HCT116 (cell line): ENCODE data around the gene CACNB1. TPM values are rescaled to one million over a fixed set of nuclear protein-coding genes. Genes with fewer than 3 reads are reported as not detected.

Source experiments
- ATAC-seq: fragments of 200-7000 bp; cut with Tn5 transposase; 2 replicates; pipeline ENCODE4 v1.9.1; 2020; ENCODE audit warnings: mild to moderate bottlenecking, moderate library complexity
- BruUV-seq: library from RNA; stranded (reverse); fragments of 400-500 nt; replicated peaks from 2 replicates; lab custom pipeline; 2021; lab: Mats Ljungman, UMichigan
- CTCF ChIA-PET: fragments of 300-600 bp; sonication (Branson Sonifier 250); formaldehyde crosslinking; loops from one replicate; lab custom pipeline; 2021; ENCODE audit warnings: antibody characterized with exemption; lab: Charles Lee
- POLR2A ChIA-PET: fragments of 300-600, 350-600 bp; sonication (Branson Sonifier 250); formaldehyde crosslinking; loops from one replicate; lab custom pipeline; 2021; ENCODE audit warnings: antibody characterized with exemption; lab: Charles Lee
- RAD21 ChIA-PET, 2 experiments: fragments of 300-600 bp; sonication (Branson Sonifier 250); formaldehyde crosslinking; loops; one replicate each; lab custom pipeline; 2023; ENCODE audit warnings: low total read pairs in 2 of 2; ENCODE audit not compliant: uncharacterized antibody in 2 of 2, unreplicated experiment in 2 of 2, low non-redundant PET in 1 of 2; lab: Charles Lee
- DNase-seq: peaks from one replicate; pipeline ENCODE4 v3.0.0-alpha.2; 2010; ENCODE audit warnings: low read depth, low spot score
- H2AFZ ChIP-seq: fragments of 200-600 bp; shearing (Covaris generic), sonication (generic); 2 replicates; pipeline ENCODE4 v1.6.1; 2017; ENCODE audit warnings: low read depth, mixed run types, mixed read lengths, antibody characterized with exemption, low read length; ENCODE audit not compliant: poor library complexity, severe bottlenecking
- H3K27ac ChIP-seq: 2 replicates; pipeline ENCODE4 v1.5.1; 2012; ENCODE audit warnings: low read depth, low read length
- H3K27me3 ChIP-seq: fragments of 200-600 bp; sonication (generic); 2 replicates; pipeline ENCODE4 v1.6.1; 2016; ENCODE audit warnings: mixed run types, low read length, mixed read lengths; ENCODE audit not compliant: insufficient read depth
- H3K36me3 ChIP-seq, 2 experiments: fragments of 200-500 bp in 1 of 2; fragments of 200-600 bp in 1 of 2; sonication (Bioruptor generic) in 1 of 2; sonication (generic) in 1 of 2; 2 replicates each; pipeline versions ENCODE4 v1.5.1 to v1.6.1; 2014 to 2016; ENCODE audit warnings: low read length in 2 of 2, inconsistent platforms in 1 of 2, mixed read lengths in 1 of 2, mixed run types in 1 of 2; ENCODE audit not compliant: insufficient read depth in 2 of 2, control insufficient read depth in 1 of 2
- H3K4me1 ChIP-seq, 2 experiments: fragments of 200-600 bp in 1 of 2; sonication (generic) in 1 of 2; 2 replicates each; pipeline versions ENCODE4 v1.5.1 to v1.6.1; 2012 to 2017; ENCODE audit warnings: low read length in 2 of 2, inconsistent platforms in 1 of 2, mild to moderate bottlenecking in 1 of 2, mixed read lengths in 1 of 2, mixed run types in 1 of 2, moderate library complexity in 1 of 2; ENCODE audit not compliant: insufficient read depth in 2 of 2, control insufficient read depth in 1 of 2
- H3K4me2 ChIP-seq: fragments of 200-600 bp; sonication (generic); 2 replicates; pipeline ENCODE4 v1.6.1; 2017; ENCODE audit warnings: mixed run types, low read length, mixed read lengths
- H3K4me3 ChIP-seq, 2 experiments: fragments of 200-600 bp in 1 of 2; sonication (generic) in 1 of 2; replicated peaks in 1 of 2; 2 replicates each; pipeline ENCODE4 v1.5.1; 2011 to 2016; ENCODE audit warnings: low read length in 2 of 2, control low read depth in 1 of 2, low read depth in 1 of 2, mild to moderate bottlenecking in 1 of 2, mixed read lengths in 1 of 2, mixed run types in 1 of 2
- H3K79me2 ChIP-seq: fragments of 200-600 bp; sonication (generic); 2 replicates; pipeline ENCODE4 v1.6.1; 2017; ENCODE audit warnings: mild to moderate bottlenecking, mixed run types, low read length, moderate library complexity, mixed read lengths; ENCODE audit not compliant: insufficient read depth
- H3K9ac ChIP-seq: fragments of 200-600 bp; sonication (generic); 2 replicates; pipeline ENCODE4 v1.6.1; 2016; ENCODE audit warnings: low read length, mixed read lengths
- H3K9me2 ChIP-seq: fragments of 200-600 bp; sonication (generic), shearing (Covaris generic); 2 replicates; pipeline ENCODE4 v1.6.1; 2017; ENCODE audit warnings: mixed run types, mild to moderate bottlenecking, moderate library complexity; ENCODE audit not compliant: insufficient read depth
- H3K9me3 ChIP-seq, 2 experiments: fragments of 200-500 bp in 1 of 2; fragments of 200-600 bp in 1 of 2; sonication (Bioruptor generic) in 1 of 2; sonication (generic) in 1 of 2; 2 replicates each; pipeline ENCODE4 v1.6.1; 2014 to 2017; ENCODE audit warnings: low read length in 2 of 2, mixed read lengths in 2 of 2, inconsistent platforms in 1 of 2, low read depth in 1 of 2, mild to moderate bottlenecking in 1 of 2, mixed run types in 1 of 2, moderate library complexity in 1 of 2; ENCODE audit not compliant: control insufficient read depth in 1 of 2, insufficient read depth in 1 of 2
- H4K20me1 ChIP-seq: fragments of 200-600 bp; sonication (generic), shearing (Covaris generic); 2 replicates; pipeline ENCODE4 v1.6.1; 2017; ENCODE audit warnings: mixed run types, mild to moderate bottlenecking, moderate library complexity; ENCODE audit not compliant: insufficient read depth
- CBX3 ChIP-seq: IDR thresholded peaks from 2 replicates; pipeline ENCODE4 v1.6.1; 2012; ENCODE audit warnings: low read depth
- EGR1 ChIP-seq: IDR thresholded peaks from 2 replicates; pipeline ENCODE4 v1.6.1; 2012; ENCODE audit warnings: low read depth
- ELF1 ChIP-seq: IDR thresholded peaks from 2 replicates; pipeline ENCODE4 v1.6.1; 2012; ENCODE audit warnings: low read depth, borderline replicate concordance
- EZH2 ChIP-seq: fragments of 200-600 bp; sonication (generic); IDR thresholded peaks from 2 replicates; pipeline ENCODE4 v1.6.1; 2017; ENCODE audit warnings: antibody characterized with exemption, mixed run types
- FOSL1 ChIP-seq: IDR thresholded peaks from 2 replicates; pipeline ENCODE4 v1.6.1; 2012; ENCODE audit warnings: low read depth
- JUND ChIP-seq: IDR thresholded peaks from 2 replicates; pipeline ENCODE4 v1.6.1; 2012
- POLR2A ChIP-seq: IDR thresholded peaks from 2 replicates; pipeline ENCODE4 v1.7.0; 2011; ENCODE audit warnings: borderline replicate concordance; ENCODE audit not compliant: insufficient read depth, insufficient read length; ENCODE audit errors: extremely low read depth
- POLR2AphosphoS5 ChIP-seq: IDR thresholded peaks from 2 replicates; pipeline ENCODE4 v1.6.1; 2011; ENCODE audit warnings: mild to moderate bottlenecking, low read depth, low read length, moderate library complexity
- RAD21 ChIP-seq: IDR thresholded peaks from 2 replicates; pipeline ENCODE4 v1.6.1; 2012; ENCODE audit warnings: low read depth, mild to moderate bottlenecking
- SIN3A ChIP-seq: IDR thresholded peaks from 2 replicates; pipeline ENCODE4 v1.6.1; 2012; ENCODE audit warnings: low read depth
- SP1 ChIP-seq: IDR thresholded peaks from 2 replicates; pipeline ENCODE4 v1.6.1; 2012; ENCODE audit warnings: low read depth
- SRF ChIP-seq: IDR thresholded peaks from 2 replicates; pipeline ENCODE4 v1.6.1; 2012; ENCODE audit warnings: low read depth
- TCF7L2 ChIP-seq: IDR thresholded peaks from 2 replicates; pipeline ENCODE4 v1.7.0; 2011; ENCODE audit warnings: borderline replicate concordance, inconsistent platforms; ENCODE audit not compliant: insufficient read depth, insufficient read length; ENCODE audit errors: extremely low read depth
- YY1 ChIP-seq: IDR thresholded peaks from 2 replicates; pipeline ENCODE4 v1.6.1; 2011; ENCODE audit warnings: low read length, low read depth, moderate library complexity, mild to moderate bottlenecking; ENCODE audit not compliant: insufficient replicate concordance; ENCODE audit errors: extremely low read depth
- ZFX ChIP-seq: fragments of 450-650 bp; IDR thresholded peaks from 2 replicates; pipeline ENCODE4 v1.6.1; 2017
- intact Hi-C: fragments of 100-400 bp; cut with micrococcal nuclease; formaldehyde crosslinking; loops from 2 replicates; pipeline ENCODE4 v1.10.0; 2022
- total RNA-seq: library from RNA; stranded (reverse); gene quantifications from one replicate; pipeline ENCODE4 v1.2.1, GENCODE V29; 2021; ENCODE audit not compliant: unreplicated experiment
- TF ChIP-seq, protein P1 (sequence below): IDR thresholded peaks from 2 replicates; pipeline ENCODE4 v1.6.1; 2012
- TF ChIP-seq, protein P2 (sequence below): IDR thresholded peaks from 2 replicates; pipeline ENCODE4 v1.6.1; 2012; ENCODE audit warnings: low read depth
- TF ChIP-seq, protein P3 (sequence below): IDR thresholded peaks from 2 replicates; pipeline ENCODE4 v1.6.1; 2012
- TF ChIP-seq, protein P4 (sequence below), 3 experiments: fragments of 200-600 bp in 1 of 3; sonication (generic) in 1 of 3; IDR thresholded peaks in 2 of 3; conservative IDR thresholded peaks in 1 of 3; 2 replicates each; pipeline ENCODE4 v1.5.1; 2012 to 2017; ENCODE audit warnings: low read depth in 2 of 3, low read length in 2 of 3, antibody characterized with exemption in 1 of 3, borderline replicate concordance in 1 of 3, control low read depth in 1 of 3, mild to moderate bottlenecking in 1 of 3, mixed read lengths in 1 of 3, mixed run types in 1 of 3, moderate library complexity in 1 of 3; ENCODE audit not compliant: insufficient read depth in 1 of 3

Gene CACNB1
- total RNA-seq, 1 experiment from 2014 or later = 13.0 TPM

DNA sequence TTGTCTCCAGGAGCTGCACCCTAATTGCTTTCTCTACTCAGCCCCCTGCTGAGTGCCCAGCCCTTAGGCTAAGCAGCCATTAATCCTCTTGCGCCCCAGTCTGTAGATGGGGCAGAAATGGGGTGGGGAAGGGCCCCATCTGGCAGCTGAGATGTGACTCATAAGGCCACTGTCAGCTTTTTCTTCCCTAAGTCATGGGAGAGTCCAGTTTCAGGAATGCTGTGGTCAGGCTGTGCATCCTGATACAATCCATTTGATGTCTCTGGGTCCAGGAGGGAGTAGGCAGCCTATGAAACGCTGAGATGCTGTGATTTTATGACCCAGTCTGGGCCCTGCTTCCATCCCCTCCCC, 58.3 kb downstream of the CACNB1 start (continued):
- TF ChIP-seq YY1 (no peak), JUND (no peak), EGR1 (no peak)
- TF ChIP-seq, protein P1, sequence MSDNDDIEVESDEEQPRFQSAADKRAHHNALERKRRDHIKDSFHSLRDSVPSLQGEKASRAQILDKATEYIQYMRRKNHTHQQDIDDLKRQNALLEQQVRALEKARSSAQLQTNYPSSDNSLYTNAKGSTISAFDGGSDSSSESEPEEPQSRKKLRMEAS = no peak

DNA sequence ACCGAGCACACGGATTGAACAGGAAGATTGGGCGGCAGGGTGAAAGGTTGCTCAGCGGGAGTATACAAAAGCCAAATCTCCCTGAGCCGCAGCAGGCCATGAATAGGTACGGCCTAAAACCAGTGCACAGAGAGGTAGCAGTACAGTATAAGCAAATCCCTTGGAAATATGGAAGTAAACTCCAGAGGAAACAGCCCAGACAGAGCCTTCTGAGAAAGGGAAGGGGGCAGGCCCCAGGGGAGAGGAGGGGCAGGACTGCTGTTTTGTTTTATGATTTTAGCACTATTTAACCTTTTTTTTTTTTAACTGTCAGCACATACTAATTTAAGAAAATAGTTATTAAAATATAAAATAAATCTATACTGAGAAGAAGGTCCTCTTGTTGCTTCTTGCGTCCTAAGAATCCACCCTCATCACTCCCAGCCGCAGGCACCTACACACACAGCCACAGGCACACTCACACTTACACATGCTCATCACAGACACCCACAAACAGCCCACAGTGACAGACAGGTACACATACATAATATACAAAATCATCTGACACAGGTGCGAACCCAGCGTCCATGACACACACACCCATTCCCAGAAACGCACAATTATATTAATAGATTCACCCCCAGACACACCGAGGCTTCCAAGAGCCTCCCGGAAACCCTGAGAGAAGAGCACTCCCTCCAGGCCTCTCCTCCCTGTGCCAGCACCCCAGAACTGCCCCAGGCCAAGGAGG, 58.9 kb downstream of the CACNB1 start:
- TF ChIP-seq SRF (no peak), EZH2 (no peak), SP1 (no peak), YY1 (no peak), SIN3A (no peak), RAD21 (no peak), CBX3 (no peak), POLR2AphosphoS5 (no peak), FOSL1 (no peak), ZFX (no peak), ELF1 (no peak), POLR2A (no peak), TCF7L2 (no peak)
- TF ChIP-seq, protein P2, sequence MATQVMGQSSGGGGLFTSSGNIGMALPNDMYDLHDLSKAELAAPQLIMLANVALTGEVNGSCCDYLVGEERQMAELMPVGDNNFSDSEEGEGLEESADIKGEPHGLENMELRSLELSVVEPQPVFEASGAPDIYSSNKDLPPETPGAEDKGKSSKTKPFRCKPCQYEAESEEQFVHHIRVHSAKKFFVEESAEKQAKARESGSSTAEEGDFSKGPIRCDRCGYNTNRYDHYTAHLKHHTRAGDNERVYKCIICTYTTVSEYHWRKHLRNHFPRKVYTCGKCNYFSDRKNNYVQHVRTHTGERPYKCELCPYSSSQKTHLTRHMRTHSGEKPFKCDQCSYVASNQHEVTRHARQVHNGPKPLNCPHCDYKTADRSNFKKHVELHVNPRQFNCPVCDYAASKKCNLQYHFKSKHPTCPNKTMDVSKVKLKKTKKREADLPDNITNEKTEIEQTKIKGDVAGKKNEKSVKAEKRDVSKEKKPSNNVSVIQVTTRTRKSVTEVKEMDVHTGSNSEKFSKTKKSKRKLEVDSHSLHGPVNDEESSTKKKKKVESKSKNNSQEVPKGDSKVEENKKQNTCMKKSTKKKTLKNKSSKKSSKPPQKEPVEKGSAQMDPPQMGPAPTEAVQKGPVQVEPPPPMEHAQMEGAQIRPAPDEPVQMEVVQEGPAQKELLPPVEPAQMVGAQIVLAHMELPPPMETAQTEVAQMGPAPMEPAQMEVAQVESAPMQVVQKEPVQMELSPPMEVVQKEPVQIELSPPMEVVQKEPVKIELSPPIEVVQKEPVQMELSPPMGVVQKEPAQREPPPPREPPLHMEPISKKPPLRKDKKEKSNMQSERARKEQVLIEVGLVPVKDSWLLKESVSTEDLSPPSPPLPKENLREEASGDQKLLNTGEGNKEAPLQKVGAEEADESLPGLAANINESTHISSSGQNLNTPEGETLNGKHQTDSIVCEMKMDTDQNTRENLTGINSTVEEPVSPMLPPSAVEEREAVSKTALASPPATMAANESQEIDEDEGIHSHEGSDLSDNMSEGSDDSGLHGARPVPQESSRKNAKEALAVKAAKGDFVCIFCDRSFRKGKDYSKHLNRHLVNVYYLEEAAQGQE = no peak
- TF ChIP-seq, protein P3, sequence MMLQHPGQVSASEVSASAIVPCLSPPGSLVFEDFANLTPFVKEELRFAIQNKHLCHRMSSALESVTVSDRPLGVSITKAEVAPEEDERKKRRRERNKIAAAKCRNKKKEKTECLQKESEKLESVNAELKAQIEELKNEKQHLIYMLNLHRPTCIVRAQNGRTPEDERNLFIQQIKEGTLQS = no peak
- TF ChIP-seq, protein P1 = no peak
- TF ChIP-seq, protein P4, sequence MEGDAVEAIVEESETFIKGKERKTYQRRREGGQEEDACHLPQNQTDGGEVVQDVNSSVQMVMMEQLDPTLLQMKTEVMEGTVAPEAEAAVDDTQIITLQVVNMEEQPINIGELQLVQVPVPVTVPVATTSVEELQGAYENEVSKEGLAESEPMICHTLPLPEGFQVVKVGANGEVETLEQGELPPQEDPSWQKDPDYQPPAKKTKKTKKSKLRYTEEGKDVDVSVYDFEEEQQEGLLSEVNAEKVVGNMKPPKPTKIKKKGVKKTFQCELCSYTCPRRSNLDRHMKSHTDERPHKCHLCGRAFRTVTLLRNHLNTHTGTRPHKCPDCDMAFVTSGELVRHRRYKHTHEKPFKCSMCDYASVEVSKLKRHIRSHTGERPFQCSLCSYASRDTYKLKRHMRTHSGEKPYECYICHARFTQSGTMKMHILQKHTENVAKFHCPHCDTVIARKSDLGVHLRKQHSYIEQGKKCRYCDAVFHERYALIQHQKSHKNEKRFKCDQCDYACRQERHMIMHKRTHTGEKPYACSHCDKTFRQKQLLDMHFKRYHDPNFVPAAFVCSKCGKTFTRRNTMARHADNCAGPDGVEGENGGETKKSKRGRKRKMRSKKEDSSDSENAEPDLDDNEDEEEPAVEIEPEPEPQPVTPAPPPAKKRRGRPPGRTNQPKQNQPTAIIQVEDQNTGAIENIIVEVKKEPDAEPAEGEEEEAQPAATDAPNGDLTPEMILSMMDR (IDR thresholded peaks at IDR 0.05 in 2 of 3, conservative IDR thresholded peaks at IDR 0.05 in 1 of 3; ENCODE audit: borderline replicate concordance in 1 of 3, insufficient read depth in 1 of 3, low read depth in 2 of 3, low read length in 2 of 3) = no peak
- Histone ChIP-seq H3K9ac (no peak overlapping the region), H3K27ac (no peak overlapping the region), H3K79me2 (no peaks in the 10 kb centered on the region), H3K4me3 (no peak overlapping the region), H3K4me2 (peak overlapping the region; percentile 37), H3K27me3 (no peaks in the 10 kb centered on the region), H3K9me2 (no peaks in the 10 kb centered on the region), H4K20me1 (no peaks in the 10 kb centered on the region), H3K4me1 (peaks cover 5 to 12% of the 10 kb centered on the region in 2 experiments; a peak in 3 of 4 replicates), H2AFZ (no peak overlapping the region), H3K9me3 (no peaks in the 10 kb centered on the region), H3K36me3 (no peaks in the 10 kb centered on the region)
- ChIA-PET CTCF (interaction anchor here (1.1 kb wide), 1 partner anchor 156 kb away, joined by 3 read pairs; no protein-coding TSS in a partner anchor), POLR2A (no interaction called here), RAD21 (no interaction called here)
- DNase-seq (no peak), ATAC-seq (peak; percentile 36; the same call in 1 of the 2 replicates)
- intact Hi-C loops = no loop called here
- no TSS peak for BruUV-seq
